Measurements from ENCODE around the gene STK32B. TPM values are rescaled to one million over a fixed set of nuclear protein-coding genes. Genes with fewer than 3 reads are reported as not detected.

The STK32B gene
- total RNA-seq, 1 experiment from 2014 or later = 11.6 TPM

GRCh38 chr4:5471691-5472090, 420.4 kb downstream of the STK32B start:
- CTCF ChIA-PET = no interaction called here
- no TSS peak for BruUV-seq (replicated peaks)
- TF ChIP-seq REST (IDR thresholded peaks at IDR 0.05; ENCODE audit: insufficient read depth in 1 of 2, low read depth in 2 of 2, low read length in 1 of 2) (no peak), POLR2AphosphoS5 (IDR thresholded peaks at IDR 0.05; ENCODE audit: low read depth, low read length) (no peak), TCF7L2 (IDR thresholded peaks at IDR 0.05; ENCODE audit: low read depth, low read length) (no peak), CTCF (IDR thresholded peaks at IDR 0.05) (no peak), SIN3A (IDR thresholded peaks at IDR 0.05; ENCODE audit: borderline replicate concordance, insufficient read depth, low read depth, low read length) (no peak)

GRCh38 chr4:5472160-5472591, 420.9 kb downstream of the STK32B start:
- intact Hi-C loops (cut with micrococcal nuclease; ENCODE audit: unreplicated experiment) (no loop called here), in situ Hi-C loops (cut with HindIII; ENCODE audit: low pct_unique_long_range_greater_than_20kb, low sequenced_read_pairs) (no loop called here)
- Histone ChIP-seq H3K27me3 (ENCODE audit: control insufficient read depth, insufficient read depth, low read length) (no peaks in the 10 kb centered on the region), H3K4me3 (ENCODE audit: low read depth in 2 of 2, low read length in 2 of 2) (no peak overlapping the region), H3K4me1 (ENCODE audit: control insufficient read depth, insufficient read depth, low read length) (no peaks in the 10 kb centered on the region), H3K9me3 (ENCODE audit: control insufficient read depth, insufficient read depth, low read depth, low read length) (no peaks in the 10 kb centered on the region), H3K36me3 (ENCODE audit: control insufficient read depth, insufficient read depth, low read length) (no peaks in the 10 kb centered on the region), H3K27ac (ENCODE audit: low read length) (no peak overlapping the region)
- no TSS peak for BruUV-seq (replicated peaks)
- TF ChIP-seq REST (IDR thresholded peaks at IDR 0.05; ENCODE audit: insufficient read depth in 1 of 2, low read depth in 2 of 2, low read length in 1 of 2) = no peak
- TF ChIP-seq TCF7L2 (IDR thresholded peaks at IDR 0.05; ENCODE audit: low read depth, low read length) = no peak
- TF ChIP-seq POLR2AphosphoS5 (IDR thresholded peaks at IDR 0.05; ENCODE audit: low read depth, low read length) = no peak
- TF ChIP-seq CTCF (IDR thresholded peaks at IDR 0.05) = no peak
- TF ChIP-seq SIN3A (IDR thresholded peaks at IDR 0.05; ENCODE audit: borderline replicate concordance, insufficient read depth, low read depth, low read length) = no peak
- DNase-seq (ENCODE audit: low read depth, low spot score) = no peak
- ChIA-PET POLR2A (no interaction called here), CTCF (no interaction called here)
- no peak for ATAC-seq

More at GRCh38 chr4:5471691-5472090, 420.4 kb downstream of the STK32B start:
- Histone ChIP-seq H3K9me3 (ENCODE audit: control insufficient read depth, insufficient read depth, low read depth, low read length) (no peaks in the 10 kb centered on the region), H3K27ac (ENCODE audit: low read length) (no peak overlapping the region), H3K4me1 (ENCODE audit: control insufficient read depth, insufficient read depth, low read length) (no peaks in the 10 kb centered on the region), H3K27me3 (ENCODE audit: control insufficient read depth, insufficient read depth, low read length) (no peaks in the 10 kb centered on the region), H3K4me3 (ENCODE audit: low read depth in 2 of 2, low read length in 2 of 2) (no peak overlapping the region), H3K36me3 (ENCODE audit: control insufficient read depth, insufficient read depth, low read length) (no peaks in the 10 kb centered on the region)
- no peak for DNase-seq (ENCODE audit: low read depth, low spot score)
- intact Hi-C loops (cut with micrococcal nuclease; ENCODE audit: unreplicated experiment) = no loop called here
- in situ Hi-C loops (cut with HindIII; ENCODE audit: low pct_unique_long_range_greater_than_20kb, low sequenced_read_pairs) = no loop called here
- no peak for ATAC-seq
- POLR2A ChIA-PET = no interaction called here

All from Panc1 (cell line).